Kidney tubule cell (primary cell): ENCODE data around the gene KRTAP20-4.

Experiments
- DNase-seq: peaks from one replicate; pipeline ENCODE4 v3.0.0-alpha.2; 2018; ENCODE audit warnings: low spot score

The KRTAP20-4 gene

GRCh38 chr21:30652891-30653290, 32.5 kb downstream of the KRTAP20-4 start:
- no peak for DNase-seq

DNA sequence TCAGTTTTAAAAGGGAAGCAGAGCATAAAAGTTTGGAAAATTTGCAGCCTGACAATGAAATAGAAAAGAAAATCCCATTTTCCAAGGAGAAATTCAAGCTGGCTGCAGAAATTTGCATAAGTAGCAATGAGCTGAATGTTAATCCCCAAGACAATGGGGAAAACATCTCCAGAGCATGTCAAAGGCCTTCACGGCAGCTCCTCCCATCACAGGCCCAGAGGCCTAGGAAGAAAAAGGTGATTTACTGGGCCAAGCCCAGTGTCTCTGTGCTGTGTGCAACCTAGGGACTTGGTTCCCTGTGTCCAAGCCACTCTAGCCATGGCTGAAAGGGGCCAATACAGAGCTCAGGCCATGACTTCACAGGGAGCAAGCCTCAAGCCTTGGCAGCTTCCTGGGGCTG, 48.3 kb downstream of the KRTAP20-4 start:
- no peak for DNase-seq
